ENCODE results near the gene CALML5.

CALML5 gene

GRCh38 chr10:5538892-5539651 is 39.7 kb upstream of the CALML5 start:
- Histone ChIP-seq H2AFZ (ENCODE audit: low read depth, low read length) (no peak overlapping the region), H3K4me2 (ENCODE audit: low read length) (no peak overlapping the region), H4K20me1 (ENCODE audit: insufficient read depth, low read length) (no peaks in the 10 kb centered on the region), H3K9me3 (ENCODE audit: insufficient read depth, low read length) (no peaks in the 10 kb centered on the region), H3K36me3 (replicated peaks; ENCODE audit: low read depth, low read length) (no peaks in the 10 kb centered on the region), H3K27ac (ENCODE audit: low read length) (no peak overlapping the region), H3K4me1 (ENCODE audit: low read length) (no peaks in the 10 kb centered on the region), H3K79me2 (ENCODE audit: low read length) (no peaks in the 10 kb centered on the region), H3K4me3 (ENCODE audit: low read length) (no peak overlapping the region), H3K27me3 (ENCODE audit: low read depth, low read length) (no peaks in the 10 kb centered on the region), H3K9ac (ENCODE audit: low read length) (no peak overlapping the region)
- TF ChIP-seq CTCF (IDR thresholded peaks at IDR 0.05; ENCODE audit: low read depth, low read length) (no peak), EZH2phosphoT487 (IDR thresholded peaks at IDR 0.05; ENCODE audit: low read depth) (no peak)

GRCh38 chr10:5538446-5538845 is 39.1 kb upstream of the CALML5 start:
- no peaks in the 10 kb centered on the region for H3K4me1 ChIP-seq (ENCODE audit: low read length)
- no peak overlapping the region for H3K4me3 ChIP-seq (ENCODE audit: low read length)
- TF ChIP-seq CTCF (IDR thresholded peaks at IDR 0.05; ENCODE audit: low read depth, low read length): no peak
- TF ChIP-seq EZH2phosphoT487 (IDR thresholded peaks at IDR 0.05; ENCODE audit: low read depth): no peak
- no peak overlapping the region for H3K9ac ChIP-seq (ENCODE audit: low read length)
- no peaks in the 10 kb centered on the region for H3K36me3 ChIP-seq (replicated peaks; ENCODE audit: low read depth, low read length)
- no peak overlapping the region for H3K4me2 ChIP-seq (ENCODE audit: low read length)
- no peaks in the 10 kb centered on the region for H3K27me3 ChIP-seq (ENCODE audit: low read depth, low read length)
- H2AFZ ChIP-seq (ENCODE audit: low read depth, low read length): no peak overlapping the region
- no peaks in the 10 kb centered on the region for H4K20me1 ChIP-seq (ENCODE audit: insufficient read depth, low read length)
- H3K27ac ChIP-seq (ENCODE audit: low read length): no peak overlapping the region
- no peaks in the 10 kb centered on the region for H3K9me3 ChIP-seq (ENCODE audit: insufficient read depth, low read length)
- H3K79me2 ChIP-seq (ENCODE audit: low read length): no peaks in the 10 kb centered on the region

- no peak overlapping the region for H2AFZ ChIP-seq (ENCODE audit: low read depth, low read length)
- H3K36me3 ChIP-seq (replicated peaks; ENCODE audit: low read depth, low read length): no peaks in the 10 kb centered on the region
- no peak for TF ChIP-seq EZH2phosphoT487 (IDR thresholded peaks at IDR 0.05; ENCODE audit: low read depth)
- TF ChIP-seq CTCF (IDR thresholded peaks at IDR 0.05; ENCODE audit: low read depth, low read length): no peak
- H3K9me3 ChIP-seq (ENCODE audit: insufficient read depth, low read length): no peaks in the 10 kb centered on the region
- no peak overlapping the region for H3K9ac ChIP-seq (ENCODE audit: low read length)
- no peak overlapping the region for H3K4me3 ChIP-seq (ENCODE audit: low read length)
- H3K27ac ChIP-seq (ENCODE audit: low read length): no peak overlapping the region
- no peaks in the 10 kb centered on the region for H3K4me1 ChIP-seq (ENCODE audit: low read length)
- H3K4me2 ChIP-seq (ENCODE audit: low read length): no peak overlapping the region
- H3K27me3 ChIP-seq (ENCODE audit: low read depth, low read length): no peaks in the 10 kb centered on the region
- H4K20me1 ChIP-seq (ENCODE audit: insufficient read depth, low read length): no peaks in the 10 kb centered on the region
- H3K79me2 ChIP-seq (ENCODE audit: low read length): no peaks in the 10 kb centered on the region
Observed at GRCh38 chr10:5537684-5538083, 38.3 kb upstream of the CALML5 start.

- TF ChIP-seq EZH2phosphoT487 (IDR thresholded peaks at IDR 0.05; ENCODE audit: low read depth): no peak
- no peak for TF ChIP-seq CTCF (IDR thresholded peaks at IDR 0.05; ENCODE audit: low read depth, low read length)
- H3K9me3 ChIP-seq (ENCODE audit: insufficient read depth, low read length): no peaks in the 10 kb centered on the region
Observed at GRCh38 chr10:5536486-5537081, 37.2 kb upstream of the CALML5 start.

More at GRCh38 chr10:5536486-5537081, 37.2 kb upstream of the CALML5 start:
- Histone ChIP-seq H3K4me3 (ENCODE audit: low read length) (no peak overlapping the region), H3K27ac (ENCODE audit: low read length) (no peak overlapping the region), H3K4me2 (ENCODE audit: low read length) (no peak overlapping the region), H2AFZ (ENCODE audit: low read depth, low read length) (no peak overlapping the region), H3K4me1 (ENCODE audit: low read length) (no peaks in the 10 kb centered on the region), H3K36me3 (replicated peaks; ENCODE audit: low read depth, low read length) (no peaks in the 10 kb centered on the region), H3K79me2 (ENCODE audit: low read length) (no peaks in the 10 kb centered on the region), H4K20me1 (ENCODE audit: insufficient read depth, low read length) (no peaks in the 10 kb centered on the region), H3K9ac (ENCODE audit: low read length) (no peak overlapping the region), H3K27me3 (ENCODE audit: low read depth, low read length) (no peaks in the 10 kb centered on the region)
